Trophoblast cell (in vitro differentiated cells and primary cell): ENCODE data around the gene ARHGAP26.

Source experiments
- DNase-seq, 2 donors: peaks; one replicate each; pipeline ENCODE4 v3.0.0-alpha.2; 2016
- H2AFZ ChIP-seq: 2 replicates; pipeline ENCODE4 v1.6.1; 2013; ENCODE audit warnings: low read length, moderate library complexity, mild to moderate bottlenecking; ENCODE audit not compliant: insufficient read depth, poor library complexity
- H2AK5ac ChIP-seq: 2 replicates; pipeline ENCODE4 v1.6.1; 2013; ENCODE audit warnings: mild to moderate bottlenecking, low read length
- H2BK120ac ChIP-seq: 2 replicates; pipeline ENCODE4 v1.6.1; 2013; ENCODE audit warnings: low read length, mild to moderate bottlenecking, moderate library complexity; ENCODE audit not compliant: insufficient read depth, poor library complexity
- H2BK12ac ChIP-seq: 2 replicates; pipeline ENCODE4 v1.6.1; 2013; ENCODE audit warnings: mild to moderate bottlenecking, low read length, moderate library complexity
- H2BK5ac ChIP-seq: 2 replicates; pipeline ENCODE4 v1.6.1; 2013; ENCODE audit warnings: low read length, low read depth, moderate library complexity, mild to moderate bottlenecking; ENCODE audit not compliant: poor library complexity
- H3K14ac ChIP-seq: 2 replicates; pipeline ENCODE4 v1.6.1; 2013; ENCODE audit warnings: mild to moderate bottlenecking, low read length
- H3K18ac ChIP-seq: 2 replicates; pipeline ENCODE4 v1.6.1; 2013; ENCODE audit warnings: mild to moderate bottlenecking, low read length
- H3K23ac ChIP-seq: 2 replicates; pipeline ENCODE4 v1.6.1; 2013; ENCODE audit warnings: low read length
- H3K27ac ChIP-seq: 2 replicates; pipeline ENCODE4 v1.5.1; 2013; ENCODE audit warnings: low read depth, mild to moderate bottlenecking, inconsistent platforms, low read length, moderate library complexity
- H3K27me3 ChIP-seq: 2 replicates; pipeline ENCODE4 v1.6.1; 2013; ENCODE audit warnings: inconsistent platforms, mild to moderate bottlenecking, low read length, moderate library complexity; ENCODE audit not compliant: insufficient read depth
- H3K36me3 ChIP-seq, 2 experiments: 1 replicate in 1 of 2; 2 replicates in 1 of 2; pipeline ENCODE4 v1.6.1; 2013; ENCODE audit warnings: low read length in 2 of 2, mild to moderate bottlenecking in 2 of 2, moderate library complexity in 1 of 2; ENCODE audit not compliant: insufficient read depth in 2 of 2, control insufficient read depth in 1 of 2
- H3K4ac ChIP-seq: 2 replicates; pipeline ENCODE4 v1.6.1; 2013; ENCODE audit warnings: low read depth, mild to moderate bottlenecking, low read length, moderate library complexity
- H3K4me1 ChIP-seq, 2 experiments: 1 replicate in 1 of 2; 2 replicates in 1 of 2; pipeline ENCODE4 v1.6.1; 2013; ENCODE audit warnings: low read length in 2 of 2, mild to moderate bottlenecking in 2 of 2, moderate library complexity in 1 of 2; ENCODE audit not compliant: insufficient read depth in 2 of 2, control insufficient read depth in 1 of 2
- H3K4me2 ChIP-seq: 2 replicates; pipeline ENCODE4 v1.6.1; 2013; ENCODE audit warnings: inconsistent platforms, mild to moderate bottlenecking, low read length, moderate library complexity
- H3K4me3 ChIP-seq: 2 replicates; pipeline ENCODE4 v1.5.1; 2013; ENCODE audit warnings: mild to moderate bottlenecking, low read depth, low read length, inconsistent platforms
- H3K79me1 ChIP-seq: one replicate; pipeline ENCODE4 v1.6.1; 2013; ENCODE audit warnings: low read length
- H3K79me2 ChIP-seq: 2 replicates; pipeline ENCODE4 v1.6.1; 2013; ENCODE audit warnings: low read length, mild to moderate bottlenecking; ENCODE audit not compliant: control insufficient read depth, insufficient read depth, poor library complexity
- H3K9ac ChIP-seq: 2 replicates; pipeline ENCODE4 v1.6.1; 2013; ENCODE audit warnings: mild to moderate bottlenecking, low read length
- H3K9me3 ChIP-seq: 2 replicates; pipeline ENCODE4 v1.6.1; 2013; ENCODE audit warnings: low read depth, mild to moderate bottlenecking, control low read depth, inconsistent platforms, low read length; ENCODE audit not compliant: insufficient read depth
- H4K12ac ChIP-seq: 2 replicates; pipeline ENCODE4 v1.6.1; 2013; ENCODE audit warnings: low read depth, mild to moderate bottlenecking, low read length, moderate library complexity
- H4K8ac ChIP-seq: 2 replicates; pipeline ENCODE4 v1.6.1; 2013; ENCODE audit warnings: low read depth, mild to moderate bottlenecking, low read length, moderate library complexity
- H4K91ac ChIP-seq: one replicate; pipeline ENCODE4 v1.6.1; 2013; ENCODE audit warnings: low read depth, mild to moderate bottlenecking, low read length, moderate library complexity
- WGBS: extraction: QIAGEN DNeasy Blood & Tissue Kit; methylation state at CpG from one replicate; pipeline ENCODE4 v1.1.7; 2013; ENCODE audit warnings: missing lambda C conversion rate; ENCODE audit not compliant: insufficient read length, insufficient coverage; ENCODE audit errors: extremely low coverage; 5-methylcytosine and 5-hydroxymethylcytosine counted together

Gene ARHGAP26

DNA sequence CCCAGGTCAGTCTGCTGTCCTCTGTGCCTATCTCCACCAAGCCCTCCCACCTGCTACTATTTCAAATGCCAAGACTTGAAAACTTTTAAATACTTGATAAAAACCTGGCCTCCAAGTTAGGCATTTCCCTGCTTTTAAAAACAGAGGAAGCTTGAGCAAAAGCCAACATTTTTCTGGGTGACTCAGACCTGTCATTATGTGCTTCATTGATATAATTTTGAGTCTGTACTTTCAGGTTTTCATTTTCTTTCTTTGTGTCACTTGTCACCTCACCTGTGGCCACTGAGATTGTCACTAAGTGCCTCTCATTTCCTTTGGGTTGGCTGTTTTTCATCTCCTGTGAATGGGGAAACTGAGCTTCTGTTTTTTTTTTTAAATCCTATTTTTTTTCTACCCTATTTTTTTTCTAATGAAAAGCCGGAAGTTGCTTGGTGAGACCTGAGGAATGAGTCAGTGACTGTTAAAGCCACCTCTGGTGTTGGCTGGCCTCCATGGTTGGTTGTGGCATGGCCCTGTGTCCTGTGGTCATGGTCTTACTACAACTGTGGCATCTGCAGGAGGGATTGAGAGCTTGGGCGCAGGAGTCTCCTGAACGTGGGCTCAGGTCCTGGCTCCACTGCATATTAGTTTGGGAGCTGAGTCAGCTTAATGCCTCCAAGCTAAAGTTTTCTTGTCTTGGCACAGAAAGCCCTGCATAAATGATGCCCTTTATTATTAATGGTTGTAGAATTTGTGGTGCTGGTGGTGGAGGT is 56.7 kb downstream of the ARHGAP26 start:
- Histone ChIP-seq H2BK120ac (no peak overlapping the region), H3K27ac (no peak overlapping the region), H3K18ac (no peak overlapping the region)

DNA sequence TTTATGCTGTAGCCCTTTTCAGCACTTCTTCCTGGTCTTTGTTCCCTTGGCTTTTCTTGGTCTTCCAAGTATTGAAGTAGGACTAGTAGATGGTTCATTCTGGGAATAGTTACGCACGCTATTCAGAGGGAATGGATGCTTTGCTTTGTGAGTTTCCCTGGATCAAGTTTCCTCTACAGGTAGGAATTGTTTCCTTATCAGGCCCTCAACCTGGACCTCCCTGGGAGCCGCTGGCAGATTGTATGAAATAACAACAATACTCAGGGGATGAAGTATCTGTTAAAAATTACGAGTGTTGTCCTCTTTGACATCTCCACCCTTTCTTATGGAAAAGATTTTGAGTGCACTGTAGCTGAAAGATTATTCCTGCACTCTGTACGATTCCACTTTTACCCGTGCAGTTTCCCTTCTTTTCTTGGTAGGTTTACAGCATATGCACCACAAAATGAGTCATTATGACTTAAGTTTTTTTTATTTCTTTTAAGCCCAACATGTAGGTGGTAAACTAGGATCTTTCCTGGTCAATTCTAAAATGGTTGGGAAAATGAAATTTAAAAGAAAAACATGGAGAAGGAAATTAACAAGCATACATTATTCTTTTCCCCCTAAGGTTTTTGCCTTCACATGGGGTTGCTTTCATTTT is 57.9 kb downstream of the ARHGAP26 start:
- H2AK5ac ChIP-seq, result no peak overlapping the region
- no peak overlapping the region for H2AFZ ChIP-seq
- no peaks in the 10 kb centered on the region for H3K9me3 ChIP-seq
- H2BK5ac ChIP-seq, result no peak overlapping the region
- H3K23ac ChIP-seq, result no peak overlapping the region
- no peaks in the 10 kb centered on the region for H3K79me2 ChIP-seq
- H4K12ac ChIP-seq, result no peak overlapping the region
- H3K14ac ChIP-seq, result no peak overlapping the region
- H3K18ac ChIP-seq, result no peak overlapping the region
- H4K91ac ChIP-seq, result no peak overlapping the region
- no peak overlapping the region for H4K8ac ChIP-seq
- H3K36me3 ChIP-seq, result no peaks in the 10 kb centered on the region
- H3K27ac ChIP-seq, result no peak overlapping the region
- peak; percentile 37 to 65 for DNase-seq
- no peak overlapping the region for H3K9ac ChIP-seq
- no peak overlapping the region for H3K4me2 ChIP-seq
- H3K4me3 ChIP-seq, result no peak overlapping the region
- no CpG with 5 or more reads among the region's 6 CpGs for WGBS
- no peak overlapping the region for H2BK12ac ChIP-seq
- no peak overlapping the region for H3K4ac ChIP-seq
- no peak overlapping the region for H2BK120ac ChIP-seq
- H3K79me1 ChIP-seq, result no peaks in the 10 kb centered on the region
- H3K27me3 ChIP-seq, result no peaks in the 10 kb centered on the region
- H3K4me1 ChIP-seq, result no peaks in the 10 kb centered on the region

More for the DNA sequence above, 56.7 kb downstream of the ARHGAP26 start:
- Histone ChIP-seq H3K4me3 (no peak overlapping the region), H2AK5ac (no peak overlapping the region), H3K23ac (no peak overlapping the region), H3K36me3 (no peaks in the 10 kb centered on the region), H3K4me2 (no peak overlapping the region), H3K79me1 (no peaks in the 10 kb centered on the region), H4K8ac (no peak overlapping the region), H3K4ac (no peak overlapping the region), H3K9me3 (no peaks in the 10 kb centered on the region), H3K79me2 (no peaks in the 10 kb centered on the region), H2AFZ (no peak overlapping the region), H3K4me1 (no peaks in the 10 kb centered on the region), H3K14ac (no peak overlapping the region), H4K12ac (no peak overlapping the region), H3K27me3 (no peaks in the 10 kb centered on the region), H2BK5ac (no peak overlapping the region), H4K91ac (no peak overlapping the region), H3K9ac (no peak overlapping the region), H2BK12ac (no peak overlapping the region)
- DNase-seq, result peak; percentile 31 to 79
- WGBS, result no CpG with 5 or more reads among the region's 3 CpGs

DNA sequence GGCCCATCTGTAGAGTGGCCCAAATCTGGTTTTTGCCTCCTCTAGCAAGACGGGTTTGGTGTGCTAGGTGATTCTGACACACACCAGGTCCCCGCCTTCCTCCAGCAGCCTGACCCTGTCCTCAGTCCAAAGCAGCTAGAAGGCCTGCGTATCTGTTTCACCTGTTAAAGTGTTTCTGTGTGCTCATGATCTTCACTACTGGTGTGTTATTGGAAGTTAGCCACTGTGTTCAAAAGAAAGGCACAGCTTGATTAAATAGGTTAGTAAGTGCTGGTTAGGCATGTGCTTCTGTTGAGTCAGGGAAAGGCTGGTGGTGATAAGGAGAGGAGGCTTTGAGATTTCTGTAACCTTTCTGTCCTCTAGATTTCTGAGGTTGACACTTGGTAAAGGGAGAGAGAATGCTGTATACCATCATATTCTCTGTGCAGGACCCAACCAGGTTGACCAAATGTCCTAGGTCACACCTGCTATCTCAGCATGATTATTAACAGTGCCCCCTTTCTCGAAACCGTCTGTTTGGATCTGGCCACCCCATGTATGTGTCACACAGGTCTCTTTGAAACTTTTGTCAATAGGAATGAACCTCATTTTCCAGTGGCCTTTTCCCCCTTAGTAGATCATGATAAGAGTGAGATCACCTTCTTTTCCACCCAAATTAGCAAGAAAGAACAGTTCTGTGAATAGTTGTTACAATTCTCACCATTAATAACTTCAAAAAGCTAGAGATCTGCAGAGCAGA is 58.8 kb downstream of the ARHGAP26 start:
- no peak overlapping the region for H4K91ac ChIP-seq
- H3K27me3 ChIP-seq, result no peaks in the 10 kb centered on the region
- no peaks in the 10 kb centered on the region for H3K9me3 ChIP-seq
- no peak overlapping the region for H3K4me2 ChIP-seq
- no peak overlapping the region for H4K12ac ChIP-seq
- H3K36me3 ChIP-seq, result no peaks in the 10 kb centered on the region
- DNase-seq, result no peak
- H3K18ac ChIP-seq, result no peak overlapping the region
- no peaks in the 10 kb centered on the region for H3K4me1 ChIP-seq
- no CpG with 5 or more reads among the region's 5 CpGs for WGBS
- H3K9ac ChIP-seq, result no peak overlapping the region
- no peaks in the 10 kb centered on the region for H3K79me1 ChIP-seq
- no peak overlapping the region for H2BK12ac ChIP-seq
- H3K4me3 ChIP-seq, result no peak overlapping the region
- H2BK5ac ChIP-seq, result no peak overlapping the region
- no peak overlapping the region for H2AFZ ChIP-seq
- no peaks in the 10 kb centered on the region for H3K79me2 ChIP-seq
- no peak overlapping the region for H3K27ac ChIP-seq
- no peak overlapping the region for H3K4ac ChIP-seq
- no peak overlapping the region for H2BK120ac ChIP-seq
- no peak overlapping the region for H3K23ac ChIP-seq
- no peak overlapping the region for H2AK5ac ChIP-seq
- no peak overlapping the region for H3K14ac ChIP-seq
- H4K8ac ChIP-seq, result no peak overlapping the region

DNA sequence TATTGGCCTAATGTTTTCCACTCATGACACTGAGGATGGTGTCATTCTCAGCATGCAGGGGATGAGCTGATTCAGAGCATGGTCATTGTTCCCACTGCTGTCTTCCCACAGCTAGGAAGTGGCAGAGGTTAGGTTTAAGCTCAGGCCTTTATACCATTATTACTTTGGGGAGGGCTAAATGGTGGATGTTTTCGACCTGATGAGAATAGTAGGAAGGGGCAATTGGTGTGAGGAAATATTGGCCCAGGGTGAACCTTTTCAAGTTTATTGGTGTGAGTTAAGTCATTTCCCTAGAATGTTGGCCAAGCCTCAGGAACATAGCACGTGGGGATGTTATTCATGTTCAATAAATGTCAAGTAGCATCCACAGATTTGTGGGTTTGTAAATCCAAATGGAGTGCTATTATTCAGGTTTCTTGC is 59.6 kb downstream of the ARHGAP26 start:
- H2AK5ac ChIP-seq, result no peak overlapping the region
- no peak overlapping the region for H2BK5ac ChIP-seq

More for the DNA sequence above, 59.6 kb downstream of the ARHGAP26 start:
- Histone ChIP-seq H3K79me2 (no peaks in the 10 kb centered on the region), H3K4me2 (no peak overlapping the region), H3K36me3 (no peaks in the 10 kb centered on the region), H3K27me3 (no peaks in the 10 kb centered on the region), H2BK120ac (no peak overlapping the region), H3K27ac (no peak overlapping the region), H3K9ac (no peak overlapping the region), H3K18ac (no peak overlapping the region), H4K91ac (no peak overlapping the region), H4K12ac (no peak overlapping the region), H2AFZ (no peak overlapping the region), H3K9me3 (no peaks in the 10 kb centered on the region), H3K4me3 (no peak overlapping the region), H3K23ac (peak overlapping the region; percentile 14), H3K4me1 (no peaks in the 10 kb centered on the region), H4K8ac (no peak overlapping the region), H3K79me1 (no peaks in the 10 kb centered on the region), H2BK12ac (no peak overlapping the region), H3K4ac (no peak overlapping the region), H3K14ac (no peak overlapping the region)
- no peak for DNase-seq
- WGBS, result no CpG with 5 or more reads among the region's 2 CpGs
